GM18907 (cell line): ENCODE data around the gene COQ9.

ENCODE experiments used
- ATAC-seq: cut with Tn5 transposase; IDR thresholded peaks from one replicate; pipeline ENCODE4 v1.9.1; 2021; ENCODE audit warnings: mild to moderate bottlenecking, moderate library complexity; ENCODE audit not compliant: unreplicated experiment

The COQ9 gene

DNA sequence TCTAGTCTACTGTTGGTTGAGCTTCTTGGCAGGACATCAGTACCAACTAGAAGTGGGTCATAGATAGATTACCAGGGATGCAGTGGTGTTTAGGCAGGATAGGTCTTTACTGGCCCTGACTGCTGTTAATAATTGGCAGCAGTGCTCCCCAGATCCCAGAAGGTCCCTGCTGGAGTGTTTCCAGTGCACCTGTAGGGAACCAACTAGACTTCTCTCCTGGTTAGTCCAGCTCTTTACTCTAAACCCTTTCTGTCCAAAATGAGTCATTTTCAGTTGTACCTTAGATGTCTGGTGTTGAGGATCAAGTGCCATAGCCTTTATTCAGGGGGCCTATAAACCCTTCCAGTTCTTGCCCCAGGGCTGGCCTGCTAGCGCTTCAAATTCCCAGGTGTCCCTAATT, 23.9 kb downstream of the COQ9 start:
- no peak for ATAC-seq

DNA sequence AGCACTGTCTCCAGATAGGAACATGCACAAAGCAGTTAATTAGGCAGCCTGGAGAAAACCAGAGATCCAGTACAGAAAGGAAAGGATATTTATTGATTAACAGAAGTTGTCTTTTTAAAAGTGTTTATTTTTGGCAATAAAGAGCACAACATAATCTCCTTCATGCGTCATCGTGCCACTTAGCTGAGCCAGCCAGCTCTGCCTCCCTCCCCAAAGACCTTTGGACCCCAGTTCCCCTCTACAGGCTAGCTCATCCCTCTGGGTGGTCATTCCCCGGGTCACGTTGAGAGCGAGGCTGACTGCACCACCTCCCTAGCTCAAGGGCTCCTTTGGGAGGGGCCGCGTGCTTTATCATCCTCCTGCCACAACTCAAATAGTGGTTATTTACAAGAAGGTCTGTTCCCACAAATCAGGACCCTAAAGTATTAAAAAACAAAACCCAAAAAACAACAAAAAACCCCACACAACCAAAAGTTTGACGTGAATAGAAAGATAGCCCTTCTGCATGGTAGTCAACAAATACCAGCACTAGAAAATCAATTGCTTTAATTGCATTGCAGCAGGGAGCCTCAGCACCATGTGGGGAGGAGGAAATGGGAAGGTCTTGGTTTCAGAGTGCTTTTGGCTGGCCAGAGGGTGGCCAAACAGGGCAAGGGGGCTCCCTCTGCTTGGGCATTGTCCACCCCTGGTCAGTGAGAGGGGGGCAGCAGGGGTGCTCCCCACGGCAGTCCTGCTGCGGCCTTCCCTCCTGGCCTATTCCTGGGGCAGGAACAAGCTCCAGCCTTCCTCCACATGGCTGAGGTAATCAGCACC, 24.8 kb downstream of the COQ9 start:
- no peak for ATAC-seq

DNA sequence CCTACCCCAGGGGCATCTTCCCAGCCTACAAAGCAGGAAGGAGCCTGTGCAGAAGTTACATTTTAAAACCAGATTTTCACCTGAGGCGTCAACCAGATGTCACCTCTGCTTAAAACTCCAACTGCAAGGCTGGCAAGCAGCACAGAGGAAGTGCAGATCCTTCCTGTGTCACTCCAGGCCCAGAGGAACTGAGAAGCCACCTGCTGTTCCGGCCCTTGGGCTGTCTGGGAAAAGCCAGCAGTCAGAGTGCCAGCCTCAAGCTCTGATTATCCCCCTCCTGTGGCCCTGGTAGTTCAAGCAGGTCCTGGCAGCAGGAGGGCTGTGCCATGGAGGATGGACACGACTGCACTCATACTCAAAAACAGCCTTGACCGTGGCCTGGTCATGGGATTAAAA, 25.4 kb downstream of the COQ9 start:
- ATAC-seq, result no peak

DNA sequence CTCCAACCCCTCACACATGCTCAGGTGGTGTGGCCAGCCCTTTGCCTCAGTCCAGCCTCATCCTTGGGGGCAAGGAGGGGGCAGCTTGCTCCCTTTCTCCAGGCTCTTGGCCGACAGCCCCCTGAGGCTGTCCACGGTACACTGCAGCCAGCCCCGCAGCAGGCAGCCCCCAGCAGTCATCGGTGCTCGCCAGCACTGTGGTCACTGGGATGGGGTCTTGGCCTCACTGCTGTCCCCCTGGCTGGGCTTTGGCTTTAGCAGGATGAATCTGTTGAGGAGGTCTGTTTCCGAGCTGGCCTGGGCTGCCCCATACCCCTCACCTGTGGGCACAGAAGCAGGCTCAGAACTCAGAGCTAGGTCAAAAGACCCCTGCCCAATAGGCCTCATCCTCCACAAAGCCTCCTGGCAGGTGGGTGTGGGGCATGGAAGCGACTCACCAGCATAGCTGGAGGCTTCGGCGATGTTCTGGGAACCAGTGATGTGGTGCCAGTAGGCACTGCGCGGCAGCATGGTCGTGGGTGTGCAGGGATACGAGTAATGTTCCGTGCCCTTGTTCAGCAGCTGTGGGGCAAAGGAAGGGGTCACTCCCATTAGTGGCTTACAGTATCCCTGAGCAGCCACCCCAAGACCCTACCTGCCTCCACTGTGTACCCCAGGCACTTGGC, 26.0 kb downstream of the COQ9 start:
- no peak for ATAC-seq

DNA sequence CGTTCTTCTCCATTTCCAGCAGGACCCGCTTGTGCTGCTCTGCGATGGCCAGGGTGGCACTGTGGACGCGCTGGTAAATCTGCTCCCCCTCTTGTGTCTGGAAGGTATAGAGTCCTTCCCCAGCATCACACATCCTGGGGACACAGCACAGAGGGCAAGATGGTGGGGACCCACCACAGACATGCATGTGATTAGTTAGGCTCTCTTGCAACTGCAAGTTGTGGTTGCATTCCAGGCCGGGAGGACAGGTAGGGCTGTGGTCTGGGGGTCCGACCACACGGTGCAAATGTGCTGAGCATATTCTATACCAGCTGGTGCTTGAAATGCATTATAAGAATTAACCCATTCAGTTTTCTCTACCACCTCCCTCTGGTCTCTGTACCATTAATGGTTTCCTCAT, 26.6 kb downstream of the COQ9 start:
- no peak for ATAC-seq

DNA sequence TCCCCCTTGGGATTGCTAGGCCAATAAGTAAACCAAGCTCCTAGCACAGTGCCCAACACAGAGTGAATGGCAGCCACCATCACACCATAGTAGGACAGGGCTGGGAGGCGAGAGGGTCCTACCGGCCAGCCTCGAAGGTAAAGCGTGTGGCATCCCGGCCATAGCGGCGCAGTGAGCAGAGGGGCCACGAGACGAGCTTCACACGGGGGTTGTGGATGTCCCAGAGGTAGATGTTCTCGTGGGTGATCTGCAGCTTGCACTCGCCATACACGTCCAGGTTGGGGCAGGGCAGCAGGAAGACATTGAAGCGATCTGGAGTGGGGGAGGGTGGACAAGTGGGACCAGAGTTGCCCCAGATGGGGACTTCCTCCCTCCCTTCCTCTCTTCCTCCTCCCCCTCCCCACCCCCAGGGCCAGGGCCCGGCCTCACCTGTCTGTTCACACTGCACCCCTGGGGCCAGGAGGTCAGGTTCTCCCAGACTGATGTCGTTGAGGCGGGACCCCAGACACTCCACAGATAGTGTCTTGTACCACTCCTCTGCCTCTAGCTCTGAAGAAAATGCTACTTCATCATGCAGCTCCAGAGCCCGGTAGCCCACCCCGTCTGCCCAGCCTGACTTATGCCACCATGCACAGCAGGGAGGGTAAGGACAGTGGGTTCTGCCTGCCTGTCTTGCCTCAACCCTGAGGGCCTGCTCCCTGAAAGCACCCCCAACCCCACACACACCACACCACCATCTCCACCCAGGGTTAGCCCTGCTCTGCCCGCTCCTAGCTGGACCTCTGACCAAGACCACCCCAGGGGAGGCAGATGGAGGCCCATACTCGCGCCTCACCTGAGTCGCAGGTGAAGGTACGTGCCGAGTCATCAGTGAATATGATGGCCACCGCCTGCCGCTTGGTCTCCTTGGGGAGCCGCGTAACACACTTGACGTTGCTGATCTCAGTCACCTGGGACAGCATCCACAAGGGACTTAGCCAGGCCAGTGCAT, 27.7 kb downstream of the COQ9 start:
- ATAC-seq, result no peak

DNA sequence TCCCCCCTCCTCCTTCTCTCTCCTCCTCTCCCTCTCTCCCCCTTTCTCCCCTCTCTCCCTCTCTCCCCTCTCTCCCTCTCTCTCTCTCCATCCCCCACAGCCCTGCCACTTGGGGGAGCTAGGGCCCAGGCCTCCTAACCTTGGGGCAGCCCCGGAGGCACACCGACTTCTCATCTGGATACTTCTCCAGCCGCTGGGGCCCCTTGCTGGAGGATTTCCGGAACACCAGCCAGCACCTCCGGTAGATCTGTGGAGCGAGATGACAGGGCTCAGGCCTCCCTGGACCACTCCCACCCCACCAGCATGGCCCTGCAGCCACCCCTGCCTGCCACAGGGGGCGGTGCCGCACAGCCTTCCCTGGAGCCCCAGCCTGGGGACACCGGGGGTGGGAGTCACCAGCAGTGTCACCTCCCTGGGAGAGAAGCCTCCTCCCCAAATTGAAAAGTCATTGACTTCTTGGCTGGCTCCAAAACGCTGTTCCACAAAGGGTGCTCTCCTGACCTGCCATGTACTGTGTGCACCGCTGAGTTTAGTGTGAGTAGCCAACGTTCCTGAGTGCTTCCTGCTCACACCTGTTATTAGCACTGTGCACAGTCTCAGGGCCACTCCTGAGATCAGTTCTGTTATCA, 28.5 kb downstream of the COQ9 start:
- ATAC-seq, result peak; percentile 91

DNA sequence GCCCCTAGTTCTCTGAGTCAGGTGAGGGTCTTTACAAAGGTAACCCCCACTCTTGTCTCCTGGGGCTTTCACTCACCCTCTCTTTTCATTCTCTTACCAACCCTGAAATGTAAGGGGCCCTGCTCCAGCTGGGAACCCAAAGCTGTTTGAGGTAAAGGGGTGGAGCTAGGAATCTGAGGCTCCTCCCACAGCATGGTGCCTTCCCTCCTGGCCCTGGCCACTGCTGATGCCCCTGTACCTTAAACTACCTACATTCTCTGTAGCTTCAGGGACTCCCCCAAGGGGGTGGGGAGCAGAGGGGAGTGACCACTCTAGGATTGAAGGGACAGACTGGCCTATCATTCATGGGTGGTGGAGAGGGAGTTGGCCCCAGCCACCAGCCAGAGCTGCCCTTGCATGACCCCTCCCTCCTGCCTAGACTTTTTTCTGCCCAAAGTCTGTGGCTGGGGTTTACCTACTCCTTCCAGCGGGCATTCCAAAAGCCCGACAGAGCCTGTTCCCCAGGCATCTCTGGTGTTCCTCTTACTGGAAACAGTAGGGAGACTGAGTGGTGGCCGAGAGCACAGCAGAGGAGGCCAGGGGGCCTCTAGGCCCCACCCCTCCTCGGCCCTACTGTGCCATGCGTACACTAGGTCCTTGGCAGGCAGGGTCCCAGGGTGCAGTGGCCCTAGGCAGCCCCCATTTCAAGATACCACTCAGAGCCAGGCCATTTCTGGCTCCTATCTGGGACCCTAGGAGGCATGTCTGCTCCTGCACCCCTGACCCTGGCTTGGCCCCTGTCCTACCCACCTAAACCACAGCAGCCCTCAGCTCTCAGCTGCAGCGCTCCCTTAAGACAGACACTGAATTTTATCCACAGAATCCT, 29.5 kb downstream of the COQ9 start:
- no peak for ATAC-seq

DNA sequence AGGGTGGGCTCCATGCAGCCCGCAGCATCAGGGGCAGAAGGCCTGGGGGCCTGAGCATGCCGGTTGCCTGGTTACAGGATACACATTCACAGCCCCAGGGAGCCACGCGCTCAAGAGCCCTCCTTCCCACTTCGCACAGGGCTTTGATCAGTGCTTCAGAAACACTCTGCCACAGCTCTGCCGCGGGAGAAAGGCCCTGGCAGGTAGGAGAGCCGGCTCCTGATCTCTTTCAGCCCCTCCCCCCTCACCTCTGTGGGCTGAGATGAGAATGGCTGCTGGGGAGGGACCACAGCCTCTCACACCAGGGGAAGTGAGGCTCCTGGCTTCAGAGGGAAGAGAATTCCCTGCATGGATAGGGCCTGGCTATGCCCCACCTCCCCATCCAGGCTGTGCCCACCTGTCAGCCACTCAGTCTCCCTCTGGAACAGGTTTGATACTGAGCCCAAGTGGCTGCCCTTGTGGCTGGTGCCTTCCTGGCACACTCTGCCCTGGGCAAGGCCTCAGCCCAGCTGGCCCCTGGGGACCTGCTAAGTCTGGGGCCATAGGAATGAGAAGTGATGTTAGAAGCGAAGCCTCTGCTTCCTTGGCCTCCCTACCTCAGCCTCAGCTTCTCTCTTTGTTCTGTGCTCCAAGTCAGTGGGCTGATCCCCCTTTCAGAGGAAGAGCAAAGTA, 30.4 kb downstream of the COQ9 start:
- ATAC-seq, result no peak

DNA sequence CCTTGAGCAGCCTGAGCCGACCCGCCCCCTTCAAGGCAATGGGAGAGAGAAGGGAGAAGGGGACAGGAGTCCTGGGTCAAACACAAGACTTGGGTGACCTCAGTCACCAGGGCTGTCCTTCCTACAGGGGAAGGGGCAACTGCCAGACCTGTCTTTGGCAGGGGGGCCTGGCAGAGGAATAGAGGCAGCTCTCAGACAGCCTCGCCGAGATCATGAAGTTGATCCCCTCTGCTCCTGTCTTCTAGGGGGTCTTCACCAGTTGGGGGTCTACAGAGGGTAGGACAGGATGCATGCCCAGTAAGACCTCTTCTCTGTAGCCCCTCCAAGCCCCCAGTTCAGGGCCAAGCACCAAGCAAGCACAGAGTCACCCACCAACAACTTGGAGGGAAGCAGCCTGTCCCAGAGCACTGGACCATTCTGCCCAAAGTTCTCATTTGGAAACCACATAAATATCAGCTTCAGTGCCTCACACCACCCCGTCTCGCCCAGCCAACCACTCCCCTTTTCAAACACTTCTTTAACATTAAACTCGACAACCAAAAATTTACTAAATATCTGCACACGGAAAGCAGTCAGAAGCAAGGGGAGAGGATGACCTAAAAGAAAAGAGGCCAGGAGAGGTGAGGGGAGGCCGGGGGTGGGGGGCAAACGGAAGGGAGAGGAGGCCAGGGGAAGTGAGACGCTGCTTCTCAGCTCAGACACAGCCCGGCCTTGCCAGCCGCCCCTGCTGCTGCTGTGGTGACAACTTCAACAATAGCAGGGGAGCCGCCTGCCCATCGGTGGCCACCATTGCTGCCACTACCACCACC, 31.3 kb downstream of the COQ9 start:
- ATAC-seq, result no peak

DNA sequence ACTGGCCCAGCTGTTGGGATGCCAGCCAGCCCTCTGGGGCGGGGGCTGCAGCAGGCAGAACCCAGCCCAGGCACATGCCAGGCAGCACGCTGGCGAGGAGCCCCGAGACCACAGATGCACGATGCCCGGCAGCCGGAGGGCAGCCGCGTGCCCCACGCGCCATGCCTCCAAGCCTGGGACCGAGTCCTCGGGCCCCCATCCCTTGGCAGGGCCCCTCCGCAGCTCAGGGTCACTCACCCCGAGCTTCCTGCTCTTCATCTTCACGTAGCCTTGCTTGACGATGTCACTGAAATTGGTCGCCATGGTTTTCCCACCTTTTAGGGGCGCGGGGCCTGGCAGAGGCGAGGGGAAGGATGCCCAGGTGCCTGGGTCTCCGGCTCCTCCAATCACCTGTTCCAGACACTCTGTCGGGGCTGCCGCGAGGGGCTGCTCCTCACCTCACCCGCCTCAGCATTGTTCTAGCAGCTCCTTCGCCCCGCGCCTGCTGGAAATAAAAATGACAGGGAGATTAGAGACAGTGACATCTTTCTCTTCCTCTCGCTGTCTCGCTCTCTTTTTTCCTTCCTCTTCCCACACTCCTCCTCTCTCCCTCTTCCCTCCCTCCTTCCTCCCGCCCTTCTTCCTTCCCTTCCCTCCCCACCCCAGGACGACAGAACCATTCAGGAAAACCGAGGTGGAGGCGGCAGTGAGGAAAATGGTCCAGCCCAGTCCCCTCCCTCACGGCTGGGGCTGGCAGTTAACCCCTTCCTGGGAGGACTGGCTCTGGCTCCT, 32.1 kb downstream of the COQ9 start:
- no peak for ATAC-seq

DNA sequence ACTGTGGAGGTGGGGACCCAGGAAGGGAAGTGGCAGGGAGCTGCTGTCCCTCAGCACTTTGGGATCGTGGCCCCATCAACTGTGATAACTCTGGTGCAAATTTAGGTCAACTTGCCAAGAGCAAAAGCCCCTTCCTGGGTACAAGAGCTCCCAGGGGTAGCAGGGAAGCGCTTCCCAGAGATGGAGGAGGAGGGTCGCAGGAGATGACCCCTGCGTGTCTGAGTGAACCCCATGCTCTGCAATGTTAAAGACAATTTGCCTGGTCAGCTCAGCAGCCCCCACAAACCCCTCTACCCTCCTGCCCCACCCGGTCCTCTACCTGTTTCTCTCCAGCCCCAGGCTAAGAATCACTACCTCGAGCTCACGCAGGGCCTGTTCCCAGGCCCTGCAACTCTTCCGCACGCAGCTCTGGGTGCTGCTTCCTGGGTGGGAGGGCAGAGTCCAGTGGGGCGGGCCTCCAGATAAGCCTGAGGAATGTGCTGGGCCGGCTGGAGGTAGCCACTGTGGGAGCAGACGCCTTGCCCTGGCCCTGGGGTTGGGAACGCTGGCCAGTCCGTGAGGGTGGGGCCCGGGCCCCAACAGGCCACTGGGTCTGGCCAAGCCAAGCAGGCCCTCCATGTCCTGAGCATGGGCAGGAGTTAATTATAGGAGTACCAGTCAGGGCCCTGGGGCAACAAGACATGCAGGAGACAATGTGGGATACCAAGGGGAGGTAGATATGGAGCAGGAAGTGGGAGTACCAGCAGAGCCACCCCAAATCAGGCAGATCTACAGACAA, 32.9 kb downstream of the COQ9 start:
- no peak for ATAC-seq

DNA sequence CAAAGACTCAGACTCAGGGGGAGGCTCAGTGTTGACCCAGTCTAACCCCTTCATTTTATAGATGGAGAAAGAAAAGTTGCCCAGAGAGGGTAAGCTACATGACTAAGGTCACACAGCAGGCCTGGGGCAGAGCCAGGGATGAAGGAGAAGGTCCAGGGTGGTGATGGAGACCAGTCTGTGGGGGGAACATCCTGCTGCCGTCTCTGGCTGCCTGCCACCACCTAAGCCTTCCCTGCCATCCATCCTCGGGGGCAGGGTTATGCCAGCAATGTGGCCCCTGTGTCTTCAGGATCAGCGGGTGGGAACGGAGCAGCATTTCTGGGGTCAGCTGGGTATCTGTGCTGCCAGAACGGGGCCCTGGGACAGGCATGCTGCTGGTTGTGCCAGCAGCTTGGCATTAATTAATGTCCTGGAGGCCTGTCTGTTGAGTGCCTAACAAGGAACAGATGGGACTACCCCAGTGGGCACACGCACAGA, 33.5 kb downstream of the COQ9 start:
- no peak for ATAC-seq

DNA sequence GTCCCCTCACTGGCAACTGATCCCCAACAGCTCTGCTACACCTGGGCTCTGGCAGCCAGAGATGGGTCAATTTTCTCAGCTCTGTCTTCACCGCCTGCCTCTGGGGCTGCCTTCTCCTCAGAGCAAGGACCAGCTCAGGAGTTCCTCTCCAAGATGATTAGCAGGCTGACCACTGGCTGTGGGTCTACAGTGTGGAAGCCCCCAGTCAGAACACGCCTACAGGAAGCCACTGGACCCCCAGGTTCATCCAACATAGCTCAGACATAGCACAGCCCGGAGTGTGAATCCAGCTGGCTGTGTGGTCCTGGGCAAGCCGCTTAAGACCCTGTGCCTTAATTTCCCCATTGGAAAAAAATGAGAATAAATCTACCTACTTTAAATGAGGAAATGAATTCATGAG, 34.1 kb downstream of the COQ9 start:
- ATAC-seq, result no peak

DNA sequence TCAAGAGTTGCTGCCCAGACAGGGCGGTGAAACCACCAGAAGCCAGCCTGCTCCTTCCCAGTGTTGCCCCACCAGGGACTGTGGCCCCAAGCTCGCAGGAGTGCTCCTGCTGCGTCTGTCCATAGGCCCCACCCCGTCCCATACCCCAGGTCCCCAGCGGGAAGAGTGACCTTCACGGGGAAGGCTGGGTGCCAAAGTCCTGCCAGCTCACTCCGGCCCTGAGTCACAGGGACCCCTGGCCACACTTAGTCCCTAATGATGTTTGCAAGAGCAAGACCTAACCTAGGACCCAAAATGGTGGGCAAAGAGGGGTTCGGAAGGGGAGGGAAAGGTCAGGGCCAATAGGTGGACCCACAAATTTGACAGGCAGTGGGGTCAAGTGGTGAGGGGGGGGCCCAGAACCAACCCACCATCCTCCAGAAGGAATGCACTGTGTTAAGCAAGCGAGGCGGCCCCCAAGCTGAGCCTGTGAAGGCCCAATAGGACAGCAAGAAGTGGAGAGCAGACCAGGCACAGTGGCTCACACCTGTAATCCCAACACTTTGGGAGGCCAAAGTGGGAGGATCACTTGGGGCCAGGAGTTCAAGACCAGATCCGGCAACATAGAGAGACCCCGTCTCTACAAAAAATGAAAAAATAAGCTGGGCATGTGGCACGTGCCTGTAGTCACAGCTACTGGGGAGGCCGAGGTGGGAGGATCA, 35.7 kb downstream of the COQ9 start:
- no peak for ATAC-seq

DNA sequence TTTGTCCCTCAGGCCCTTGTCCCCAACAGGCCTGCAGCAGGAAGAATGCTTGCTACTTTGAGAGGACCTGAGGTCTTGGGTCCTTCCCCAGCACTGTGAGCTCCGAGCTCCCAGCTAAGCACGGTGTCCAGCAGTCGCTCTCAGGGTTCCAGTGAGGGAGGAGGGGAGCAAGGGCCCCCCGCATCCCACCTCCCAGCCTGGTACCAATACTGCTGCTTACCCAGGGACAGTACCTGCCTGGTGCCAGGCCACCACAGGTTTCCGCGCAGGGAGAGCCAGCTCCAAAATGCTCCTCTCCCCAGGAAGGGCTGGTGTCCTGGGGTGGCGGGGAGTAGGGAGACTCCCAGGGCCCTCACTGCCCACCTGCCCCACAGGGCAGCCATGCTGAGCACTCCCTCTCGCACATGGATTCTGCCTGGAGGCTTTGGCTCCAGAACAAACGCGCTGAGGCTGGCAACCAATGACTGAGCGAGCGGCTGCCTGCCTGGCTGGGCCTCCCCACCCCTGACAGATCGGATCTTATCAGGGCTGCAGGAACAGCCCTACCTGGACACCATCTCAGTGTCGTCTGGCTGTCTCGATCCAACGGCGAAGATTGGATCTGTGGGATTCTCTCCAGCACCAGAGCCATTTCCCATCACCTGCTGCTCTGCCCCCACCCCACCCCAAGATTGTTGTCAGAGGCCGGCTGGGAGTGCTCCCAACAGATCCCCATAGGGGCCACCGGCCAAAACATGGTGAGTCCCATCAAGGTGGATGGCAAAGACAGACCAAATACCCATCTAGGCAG, 36.6 kb downstream of the COQ9 start:
- no peak for ATAC-seq
